CD4-positive, alpha-beta T cell treated with Interleukin-21 for 1 hour (primary cell): ENCODE results near the gene RNF180.
"Not testable (repeated sequence)": the region's sequence is repeated elsewhere in the genome, so short reads cannot be mapped to it uniquely, and the experiment has no call there.

Source experiments
- DNase-seq: peaks from one replicate; pipeline ENCODE4 v3.0.0-alpha.2; 2020

Gene RNF180

DNA sequence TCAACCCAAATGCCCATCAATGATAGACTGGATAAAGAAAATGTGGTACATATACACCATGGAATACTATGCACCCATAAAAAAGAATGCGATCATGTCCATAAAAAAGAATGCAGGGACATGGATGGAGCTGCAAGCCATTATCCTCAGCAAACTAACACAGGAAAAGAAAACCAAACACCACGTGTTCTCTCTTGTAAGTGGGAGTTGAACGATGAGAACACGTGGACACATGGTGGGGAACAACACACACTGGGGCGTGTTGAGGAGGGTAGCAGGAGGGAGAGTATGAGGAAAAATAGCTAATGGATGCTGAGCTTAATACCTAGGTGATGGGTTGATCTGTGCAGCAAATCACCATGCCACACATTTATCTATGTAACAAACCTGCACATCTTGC lies 233.1 kb downstream of the RNF180 start:
- DNase-seq: not testable (repeated sequence)

DNA sequence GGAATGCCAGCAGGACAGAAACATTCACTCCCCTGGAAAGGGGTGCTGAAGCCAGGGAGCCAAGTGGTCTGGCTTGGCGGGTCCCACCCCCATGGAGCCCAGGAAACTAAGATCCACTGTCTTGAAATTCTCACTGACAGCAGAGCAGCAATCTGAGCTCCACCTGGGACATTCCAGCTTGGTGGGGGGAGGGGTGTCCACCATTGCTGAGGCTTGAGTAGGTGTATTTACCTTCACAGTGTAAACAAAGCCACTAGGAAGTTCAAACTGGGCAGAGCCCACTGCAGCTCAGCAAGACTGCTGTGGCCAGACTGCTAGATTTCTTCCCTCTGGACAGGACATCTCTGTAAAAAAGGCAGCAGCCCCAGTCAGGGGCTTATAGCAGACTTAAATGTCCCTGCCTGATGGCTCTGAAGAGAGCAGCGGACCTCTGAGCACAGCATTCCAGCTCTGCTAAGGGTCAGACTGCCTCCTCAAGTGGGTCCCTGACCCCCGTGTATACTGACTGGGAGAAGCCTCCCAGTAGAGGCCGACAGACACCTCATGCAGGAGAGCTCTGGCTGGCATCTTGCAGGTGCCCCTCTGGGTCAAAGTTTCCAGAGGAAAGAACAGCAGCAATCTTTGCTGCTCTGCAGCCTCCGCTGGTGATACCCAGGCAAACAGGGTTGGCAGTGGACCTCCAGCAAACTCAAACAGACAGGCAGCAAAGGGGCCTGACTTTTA lies 241.6 kb downstream of the RNF180 start:
- not testable (repeated sequence) for DNase-seq

GRCh38 chr5:64417390-64417789 lies 251.7 kb downstream of the RNF180 start:
- no peak for DNase-seq

- no peak for DNase-seq
Observed at GRCh38 chr5:64418013-64418412, 252.4 kb downstream of the RNF180 start.
